IMR-90 (cell line): Measurements from ENCODE around the gene PDE4B.

Experiments
- CEBPB ChIP-seq: IDR thresholded peaks from 2 replicates; pipeline ENCODE4 v1.6.1; 2012; ENCODE audit warnings: low read depth, low read length, improper control_type of control experiment
- CTCF ChIP-seq: conservative IDR thresholded peaks from 2 replicates; pipeline ENCODE4 v1.5.1; 2012; ENCODE audit warnings: mild to moderate bottlenecking, low read depth, low read length, improper control_type of control experiment
- ELK1 ChIP-seq: fragments of 150-350 bp; IDR thresholded peaks from 2 replicates; pipeline ENCODE4 v1.6.1; 2016; ENCODE audit warnings: low read depth, mild to moderate bottlenecking, low read length, moderate library complexity, borderline replicate concordance
- FOS ChIP-seq: fragments of 150-350 bp; IDR thresholded peaks from 2 replicates; pipeline ENCODE4 v1.6.1; 2016; ENCODE audit warnings: low read depth, low read length
- MXI1 ChIP-seq: IDR thresholded peaks from 2 replicates; pipeline ENCODE4 v1.6.1; 2012; ENCODE audit warnings: low read depth, mild to moderate bottlenecking, low read length, moderate library complexity, borderline replicate concordance
- POLR2A ChIP-seq: IDR thresholded peaks from 2 replicates; pipeline ENCODE4 v1.6.1; 2012; ENCODE audit warnings: mild to moderate bottlenecking, low read depth, low read length

GRCh38 chr1:65997693-65998092 is 205.0 kb downstream of the PDE4B start:
- TF ChIP-seq POLR2A (no peak), CTCF (no peak), FOS (no peak), ELK1 (no peak), MXI1 (no peak), CEBPB (no peak)
